Epithelial cell of proximal tubule (primary cell): ENCODE results near the gene ULBP2. TPM values are rescaled to one million over a fixed set of nuclear protein-coding genes. Genes with fewer than 3 reads are reported as not detected.
A peak's percentile ranks its signal among the peaks of the same experiment; 100 is the strongest.
"Not testable (repeated sequence)": the region's sequence is repeated elsewhere in the genome, so short reads cannot be mapped to it uniquely, and the experiment has no call there.

Experiments
- DNase-seq: peaks from one replicate; pipeline ENCODE4 v3.0.0-alpha.2; 2011; ENCODE audit warnings: low read depth
- H3K4me3 ChIP-seq: 2 replicates; pipeline ENCODE4 v1.5.1; 2011; ENCODE audit warnings: low read depth, mild to moderate bottlenecking, low read length
- CTCF ChIP-seq: conservative IDR thresholded peaks from 2 replicates; pipeline ENCODE4 v1.5.1; 2012; ENCODE audit warnings: low read depth, mild to moderate bottlenecking, low read length
- total RNA-seq: library from RNA; depleted of rRNA; stranded (reverse); fragments of >200 nt; gene quantifications from 2 replicates; pipeline ENCODE4 v1.2.3, GENCODE V29; 2015

Gene ULBP2
- total RNA-seq, 1 donor from 2014 or later: 5.3 TPM

GRCh38 chr6:149948011-149948410 lies 6.2 kb downstream of the ULBP2 start:
- DNase-seq: no peak
- H3K4me3 ChIP-seq: no peak overlapping the region
- no peak for TF ChIP-seq CTCF

GRCh38 chr6:149948616-149949015 lies 6.8 kb downstream of the ULBP2 start:
- no peak for DNase-seq
- no peak overlapping the region for H3K4me3 ChIP-seq
- TF ChIP-seq CTCF: no peak

- DNase-seq: no peak
- H3K4me3 ChIP-seq: no peak overlapping the region
- TF ChIP-seq CTCF: no peak
Measured at GRCh38 chr6:149950423-149950822, 8.6 kb downstream of the ULBP2 start.

- H3K4me3 ChIP-seq: no peak overlapping the region
- no peak for TF ChIP-seq CTCF
- DNase-seq: no peak
Measured at GRCh38 chr6:149951096-149951495, 9.3 kb downstream of the ULBP2 start.

GRCh38 chr6:149951626-149952025 lies 9.8 kb downstream of the ULBP2 start:
- H3K4me3 ChIP-seq: no peak overlapping the region
- TF ChIP-seq CTCF: no peak
- no peak for DNase-seq

- not testable (repeated sequence) for DNase-seq, H3K4me3 ChIP-seq
Measured at GRCh38 chr6:149953390-149953789, 11.6 kb downstream of the ULBP2 start.

GRCh38 chr6:149953934-149954327 lies 12.1 kb downstream of the ULBP2 start:
- not testable (repeated sequence) for H3K4me3 ChIP-seq, DNase-seq
- TF ChIP-seq CTCF: peak; percentile 14

GRCh38 chr6:149954328-149954983 lies 12.6 kb downstream of the ULBP2 start:
- DNase-seq, H3K4me3 ChIP-seq: not testable (repeated sequence)

GRCh38 chr6:149954984-149955653 lies 13.3 kb downstream of the ULBP2 start:
- not testable (repeated sequence) for H3K4me3 ChIP-seq, DNase-seq

- H3K4me3 ChIP-seq, DNase-seq: not testable (repeated sequence)
Measured at GRCh38 chr6:149955654-149956317, 14.0 kb downstream of the ULBP2 start.

- not testable (repeated sequence) for H3K4me3 ChIP-seq, DNase-seq
Measured at GRCh38 chr6:149958124-149958523, 16.3 kb downstream of the ULBP2 start.
